ENCODE results near the gene ZP4. TPM values are rescaled to one million over a fixed set of nuclear protein-coding genes. Genes with fewer than 3 reads are reported as not detected.

Gene ZP4
- total RNA-seq, 1 donor from 2014 or later: not detected

DNA sequence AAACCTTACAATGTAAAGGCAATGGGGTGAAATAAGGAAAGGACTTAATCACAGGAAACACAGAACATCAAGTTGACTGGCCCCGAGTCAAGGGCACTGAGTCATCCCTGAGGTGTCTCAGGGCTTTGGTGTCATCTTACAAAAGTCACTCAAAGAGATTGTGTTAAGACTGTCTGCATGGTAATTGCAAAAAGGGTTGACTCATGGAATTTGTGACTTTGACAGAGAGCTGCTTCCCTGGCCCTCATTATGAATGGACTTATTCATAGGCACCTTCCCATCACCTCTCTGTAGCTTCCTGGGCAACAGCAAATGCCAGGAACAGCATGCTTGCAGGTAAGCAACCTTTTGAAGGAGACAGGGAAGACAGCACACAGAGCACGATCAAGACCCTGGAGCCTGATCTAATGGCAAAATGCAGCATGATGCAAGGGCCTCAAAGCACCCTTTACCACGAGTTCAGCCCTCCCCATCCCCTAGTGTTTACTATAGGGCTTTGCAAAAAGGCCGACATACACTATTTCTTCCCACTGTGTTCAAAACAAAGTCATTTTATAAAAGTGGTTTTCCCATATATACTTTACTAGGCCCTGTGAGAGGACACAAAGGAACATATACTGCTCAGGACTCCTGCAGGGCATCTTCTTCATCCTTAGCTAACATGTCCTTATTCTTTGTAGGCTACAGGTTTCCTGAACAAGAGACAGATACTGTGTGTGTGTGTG lies 17.1 kb downstream of the ZP4 start:
- no peaks in the 10 kb centered on the region for H3K27me3 Mint-ChIP-seq
- no peaks in the 10 kb centered on the region for H3K4me1 Mint-ChIP-seq
- no peak for DNase-seq
- ChIA-PET CTCF (no interaction called here), POLR2A (no interaction called here)
- intact Hi-C loops (cut with micrococcal nuclease): no loop called here
- TF ChIP-seq, protein P1, sequence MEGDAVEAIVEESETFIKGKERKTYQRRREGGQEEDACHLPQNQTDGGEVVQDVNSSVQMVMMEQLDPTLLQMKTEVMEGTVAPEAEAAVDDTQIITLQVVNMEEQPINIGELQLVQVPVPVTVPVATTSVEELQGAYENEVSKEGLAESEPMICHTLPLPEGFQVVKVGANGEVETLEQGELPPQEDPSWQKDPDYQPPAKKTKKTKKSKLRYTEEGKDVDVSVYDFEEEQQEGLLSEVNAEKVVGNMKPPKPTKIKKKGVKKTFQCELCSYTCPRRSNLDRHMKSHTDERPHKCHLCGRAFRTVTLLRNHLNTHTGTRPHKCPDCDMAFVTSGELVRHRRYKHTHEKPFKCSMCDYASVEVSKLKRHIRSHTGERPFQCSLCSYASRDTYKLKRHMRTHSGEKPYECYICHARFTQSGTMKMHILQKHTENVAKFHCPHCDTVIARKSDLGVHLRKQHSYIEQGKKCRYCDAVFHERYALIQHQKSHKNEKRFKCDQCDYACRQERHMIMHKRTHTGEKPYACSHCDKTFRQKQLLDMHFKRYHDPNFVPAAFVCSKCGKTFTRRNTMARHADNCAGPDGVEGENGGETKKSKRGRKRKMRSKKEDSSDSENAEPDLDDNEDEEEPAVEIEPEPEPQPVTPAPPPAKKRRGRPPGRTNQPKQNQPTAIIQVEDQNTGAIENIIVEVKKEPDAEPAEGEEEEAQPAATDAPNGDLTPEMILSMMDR (IDR thresholded peaks at IDR 0.05): no peak
- H3K27ac Mint-ChIP-seq: no peak overlapping the region
- H3K36me3 Mint-ChIP-seq (ENCODE audit: low read depth): no peaks in the 10 kb centered on the region
- H3K9me3 Mint-ChIP-seq: no peaks in the 10 kb centered on the region
- H3K4me3 Mint-ChIP-seq: no peak overlapping the region
- no peak for ATAC-seq (ENCODE audit: low read depth)

GRCh38 chr1:237868817-237869600 lies 21.7 kb downstream of the ZP4 start:
- intact Hi-C loops (cut with micrococcal nuclease): no loop called here
- no peak for ATAC-seq (ENCODE audit: low read depth)
- POLR2A ChIA-PET: no interaction called here
- Mint-ChIP-seq H3K27ac (no peak overlapping the region), H3K9me3 (no peaks in the 10 kb centered on the region), H3K4me1 (no peaks in the 10 kb centered on the region), H3K27me3 (no peaks in the 10 kb centered on the region), H3K4me3 (no peak overlapping the region), H3K36me3 (ENCODE audit: low read depth) (no peaks in the 10 kb centered on the region)
- DNase-seq: no peak
- TF ChIP-seq, protein P1 (IDR thresholded peaks at IDR 0.05): no peak
- CTCF ChIA-PET: no interaction called here

GRCh38 chr1:237867380-237867888 lies 23.3 kb downstream of the ZP4 start:
- H3K36me3 Mint-ChIP-seq (ENCODE audit: low read depth): no peaks in the 10 kb centered on the region
- TF ChIP-seq, protein P1 (IDR thresholded peaks at IDR 0.05): no peak

GRCh38 chr1:237864338-237865244 lies 26.1 kb downstream of the ZP4 start:
- TF ChIP-seq, protein P1 (IDR thresholded peaks at IDR 0.05): no peak
- DNase-seq (no peak), ATAC-seq (ENCODE audit: low read depth) (no peak)
- Mint-ChIP-seq H3K4me3 (no peak overlapping the region), H3K27ac (no peak overlapping the region), H3K9me3 (no peaks in the 10 kb centered on the region), H3K27me3 (peaks cover 2% of the 10 kb centered on the region), H3K36me3 (ENCODE audit: low read depth) (no peaks in the 10 kb centered on the region), H3K4me1 (no peaks in the 10 kb centered on the region)
- intact Hi-C loops (cut with micrococcal nuclease): no loop called here
- ChIA-PET CTCF (no interaction called here), POLR2A (no interaction called here)

More at GRCh38 chr1:237867380-237867888, 23.3 kb downstream of the ZP4 start:
- H3K4me1 Mint-ChIP-seq: no peaks in the 10 kb centered on the region
- H3K4me3 Mint-ChIP-seq: no peak overlapping the region
- no peak for ATAC-seq (ENCODE audit: low read depth)
- ChIA-PET CTCF (no interaction called here), POLR2A (no interaction called here)
- no peak for DNase-seq
- intact Hi-C loops (cut with micrococcal nuclease): no loop called here
- no peaks in the 10 kb centered on the region for H3K9me3 Mint-ChIP-seq
- peaks cover 2% of the 10 kb centered on the region for H3K27me3 Mint-ChIP-seq
- no peak overlapping the region for H3K27ac Mint-ChIP-seq
